Stimulated activated CD4-positive, alpha-beta T cell treated with anti-CD3 and anti-CD28 coated beads, Interleukin-15, amount 100 ng/mL, for 1 hour (primary cell): ENCODE results near the gene RGP1.

Experiments used
- DNase-seq, 2 donors: peaks; one replicate each; pipeline ENCODE4 v3.0.0-alpha.2; 2020; ENCODE audit warnings: low read depth in 1 of 2, low spot score in 1 of 2

RGP1 gene

GRCh38 chr9:35767458-35767857 is 18.4 kb downstream of the RGP1 start:
- DNase-seq: no peak

DNA sequence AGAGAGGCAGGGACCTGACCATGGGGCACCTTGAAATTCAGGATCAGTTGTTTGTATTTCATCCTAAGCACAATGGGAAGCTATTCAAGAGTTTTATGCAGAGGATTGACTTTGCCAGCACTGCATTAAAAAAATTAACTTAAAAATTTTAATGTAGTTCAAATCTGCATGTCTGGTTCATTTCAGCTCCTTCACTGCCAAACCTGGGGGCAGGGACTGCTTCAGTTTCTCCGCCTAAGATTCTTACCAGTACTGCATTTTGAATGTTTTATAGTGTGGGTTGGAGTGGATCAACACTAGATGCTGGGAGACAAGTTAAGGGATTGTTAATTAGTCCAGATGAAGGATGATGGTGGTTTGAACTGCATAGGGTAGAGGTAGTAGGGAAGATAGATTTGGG is 20.7 kb downstream of the RGP1 start:
- no peak for DNase-seq

DNA sequence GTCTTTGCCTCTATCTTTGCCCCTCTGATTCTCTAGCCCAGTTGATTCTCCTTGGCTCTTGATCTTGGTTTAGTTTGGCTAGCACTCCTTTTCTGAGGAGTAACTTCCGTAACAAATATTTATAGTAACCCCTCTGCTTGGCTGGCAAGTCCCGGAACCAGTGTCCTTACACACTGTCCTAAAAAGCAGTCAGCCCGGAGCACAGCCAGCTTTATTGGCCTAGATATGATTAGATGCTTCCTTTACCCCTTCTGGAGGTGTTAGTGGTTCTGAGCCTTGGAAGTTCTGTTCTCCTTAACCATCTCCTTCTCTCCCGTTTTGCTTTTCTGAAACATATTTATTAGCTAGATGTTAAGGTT is 22.0 kb downstream of the RGP1 start:
- DNase-seq: no peak

- DNase-seq: no peak
These were observed 22.4 kb downstream of the RGP1 start for GRCh38 chr9:35771534-35771933.

- no peak for DNase-seq
These were observed 22.9 kb downstream of the RGP1 start for GRCh38 chr9:35771943-35772342.

DNA sequence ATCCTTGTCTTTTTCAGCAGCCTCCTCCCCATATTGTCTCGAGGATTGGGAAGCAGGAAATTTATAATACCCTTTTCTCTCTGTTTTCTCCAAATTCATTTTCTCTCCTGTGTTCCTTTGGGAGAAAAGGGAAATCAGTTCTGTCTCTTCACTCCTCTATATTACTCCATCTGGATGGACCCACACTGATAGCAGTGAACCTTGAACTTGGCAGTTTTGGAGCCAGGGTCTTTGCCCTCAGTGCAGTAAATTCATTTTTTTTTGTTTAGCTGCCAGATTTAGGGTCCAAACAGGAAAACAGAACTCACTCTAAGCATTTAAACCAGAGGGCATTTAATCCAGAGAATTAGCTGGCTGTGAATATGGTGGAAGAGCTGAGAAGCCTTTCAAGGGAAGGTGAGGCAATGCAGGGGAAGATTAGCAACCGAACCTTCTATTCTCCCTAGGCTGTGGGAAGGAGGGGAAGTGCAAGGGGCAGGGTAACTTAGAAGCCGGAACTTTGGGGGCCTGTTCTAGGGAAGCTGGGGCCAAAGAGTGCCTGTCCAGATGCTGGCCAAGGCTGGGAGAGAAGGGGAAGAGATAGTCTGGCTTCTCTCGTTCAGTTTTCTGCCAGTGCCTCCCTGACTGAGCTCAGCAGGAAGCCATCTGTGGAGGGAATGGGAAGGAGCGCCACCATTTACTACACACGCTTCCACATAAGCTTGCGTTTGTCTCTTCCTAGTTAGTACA is 26.0 kb downstream of the RGP1 start:
- DNase-seq: no peak

GRCh38 chr9:35776018-35776417 is 26.9 kb downstream of the RGP1 start:
- no peak for DNase-seq

DNA sequence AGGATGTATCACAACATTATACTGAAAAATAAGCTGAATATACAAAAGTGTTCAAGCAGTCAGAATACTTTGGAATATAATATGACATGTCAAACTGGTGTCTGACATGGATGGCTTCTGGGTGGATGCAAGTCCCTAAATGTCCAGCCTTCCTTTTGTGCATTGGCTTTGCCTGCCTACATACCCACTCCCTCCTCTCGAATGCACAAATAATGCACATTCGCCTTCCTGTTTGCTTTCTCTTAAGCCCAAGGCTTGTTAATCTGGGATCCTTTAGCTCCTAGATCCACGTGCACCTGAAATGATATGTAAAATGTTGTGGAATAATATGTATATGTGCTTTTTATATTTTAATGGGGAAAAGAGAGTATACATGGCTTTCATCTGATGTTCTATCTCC is 29.4 kb downstream of the RGP1 start:
- no peak for DNase-seq

DNA sequence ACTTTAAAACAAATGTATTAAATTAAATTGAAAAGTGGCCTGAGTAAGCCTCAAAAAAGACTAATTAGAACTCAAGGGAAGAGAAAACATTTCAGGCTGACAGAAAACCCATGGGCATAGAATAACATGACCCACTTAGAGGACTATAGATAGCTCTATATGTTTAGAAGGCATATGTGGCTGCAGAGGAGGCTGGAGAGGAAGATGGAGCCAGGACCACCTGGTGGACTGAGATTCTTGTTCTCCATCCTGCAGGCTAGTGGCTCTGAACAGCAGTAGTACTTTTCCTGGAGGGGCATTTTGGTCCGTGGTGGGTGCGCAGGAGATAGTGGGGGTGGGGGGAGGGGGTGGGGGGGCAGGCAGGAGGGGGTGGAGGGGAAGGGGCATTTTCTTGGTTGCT is 32.0 kb downstream of the RGP1 start:
- DNase-seq: no peak

DNA sequence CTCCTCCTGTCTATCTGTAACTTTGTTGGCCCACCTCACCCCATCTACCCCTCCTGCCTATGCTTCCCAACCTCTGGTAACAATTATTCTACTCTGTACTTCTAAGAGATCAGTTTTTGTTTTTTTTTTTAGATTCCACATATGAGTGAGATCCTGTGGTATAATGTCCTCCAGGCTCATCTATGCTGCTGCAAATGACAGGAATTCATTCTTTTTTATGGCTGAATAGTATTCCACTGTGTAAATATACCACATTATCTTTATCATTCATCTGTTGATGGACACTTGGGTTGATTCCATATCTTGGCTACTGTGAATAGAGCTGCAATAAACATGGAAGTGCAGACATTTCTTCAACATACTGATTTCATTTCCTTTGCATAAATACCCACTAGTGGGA is 34.3 kb downstream of the RGP1 start:
- DNase-seq: no peak

DNA sequence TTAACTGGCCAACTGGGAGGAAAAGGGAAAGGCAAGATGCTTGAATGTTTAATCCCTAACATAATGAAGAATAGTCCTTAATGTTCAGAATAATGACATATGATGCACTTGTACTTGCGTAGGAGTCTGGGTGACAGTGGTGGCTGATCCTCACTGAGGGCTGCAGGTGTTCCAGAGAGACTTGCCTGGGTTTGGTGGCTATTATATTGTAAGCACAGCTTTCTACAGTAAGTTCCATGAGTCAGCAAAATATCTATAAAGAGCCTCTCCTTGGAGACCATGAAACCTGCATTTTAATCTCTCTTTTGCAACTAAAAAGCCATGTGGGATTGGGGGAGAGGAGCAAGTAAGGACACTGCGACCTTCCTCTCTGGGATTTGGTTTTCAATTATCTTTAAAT is 40.5 kb downstream of the RGP1 start:
- DNase-seq: no peak

- DNase-seq: no peak
These were observed 40.9 kb downstream of the RGP1 start for GRCh38 chr9:35790025-35790384.

DNA sequence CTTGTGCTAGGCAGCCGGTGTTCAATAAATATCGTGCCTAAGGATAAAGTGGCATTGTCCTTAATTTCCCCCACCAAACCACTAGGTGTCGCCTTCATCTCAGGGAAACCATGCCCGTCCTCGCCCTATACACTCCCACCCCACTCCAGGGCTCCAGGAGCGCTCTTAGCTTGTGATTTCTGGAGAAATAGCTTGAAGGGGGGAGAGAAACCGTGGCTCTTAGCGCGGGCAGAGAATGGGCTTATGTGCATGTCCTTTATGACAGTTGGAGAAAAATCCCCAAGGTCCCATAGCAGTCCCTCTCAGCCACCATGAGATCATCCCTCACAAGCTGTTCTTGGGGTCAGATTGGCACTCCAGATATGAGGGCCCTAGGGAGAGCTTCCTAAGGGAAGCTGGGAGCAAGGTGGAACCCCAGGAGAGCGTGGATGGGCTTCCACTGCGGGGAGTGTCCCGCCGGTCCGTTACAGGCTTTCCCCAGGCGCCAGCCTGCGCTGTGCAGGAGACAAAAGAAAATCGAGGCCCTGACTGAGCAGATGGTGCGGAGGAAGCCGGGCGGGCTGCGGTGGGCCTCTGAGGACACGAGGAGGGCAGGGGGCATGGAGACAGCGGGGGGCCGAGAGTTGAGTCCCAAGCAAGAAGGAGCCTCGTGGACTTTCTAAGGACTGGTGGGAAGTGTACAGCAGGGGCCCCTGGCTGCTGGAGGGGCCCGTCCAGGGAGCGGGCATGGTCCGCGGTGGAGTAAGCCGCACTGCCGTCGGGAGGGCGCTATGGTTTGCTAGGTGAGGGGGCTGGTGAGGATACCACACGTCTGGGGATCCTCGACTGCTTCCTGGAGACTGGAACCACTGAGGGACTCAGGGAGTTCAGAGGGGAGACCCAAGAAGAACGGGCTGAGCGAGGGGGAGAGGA is 41.6 kb downstream of the RGP1 start:
- DNase-seq: no peak

- no peak for DNase-seq
These were observed 42.3 kb downstream of the RGP1 start, which contains the start of gene NPR2 for GRCh38 chr9:35791297-35791921. Gene NPR2 (plus strand): TSS chr9:35791591. CDS start chr9:35792409, 818 bp downstream.

- DNase-seq: no peak
These were observed 43.1 kb downstream of the RGP1 start for GRCh38 chr9:35792024-35792813.

DNA sequence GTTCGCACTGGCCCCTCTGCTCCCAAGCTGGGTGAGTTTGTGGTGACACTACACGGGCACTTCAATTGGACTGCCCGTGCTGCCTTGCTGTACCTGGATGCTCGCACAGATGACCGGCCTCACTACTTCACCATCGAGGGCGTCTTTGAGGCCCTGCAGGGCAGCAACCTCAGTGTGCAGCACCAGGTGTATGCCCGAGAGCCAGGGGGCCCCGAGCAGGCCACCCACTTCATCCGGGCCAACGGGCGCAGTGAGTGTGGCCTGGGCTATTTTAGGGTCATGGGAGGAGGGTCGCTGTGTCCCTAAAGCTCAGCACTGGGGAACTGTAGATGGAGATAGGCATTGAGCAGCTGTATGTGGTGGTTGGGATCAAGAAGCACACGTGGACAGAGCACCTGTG is 43.7 kb downstream of the RGP1 start:
- DNase-seq: no peak

GRCh38 chr9:35793461-35793860 is 44.4 kb downstream of the RGP1 start:
- no peak for DNase-seq

DNA sequence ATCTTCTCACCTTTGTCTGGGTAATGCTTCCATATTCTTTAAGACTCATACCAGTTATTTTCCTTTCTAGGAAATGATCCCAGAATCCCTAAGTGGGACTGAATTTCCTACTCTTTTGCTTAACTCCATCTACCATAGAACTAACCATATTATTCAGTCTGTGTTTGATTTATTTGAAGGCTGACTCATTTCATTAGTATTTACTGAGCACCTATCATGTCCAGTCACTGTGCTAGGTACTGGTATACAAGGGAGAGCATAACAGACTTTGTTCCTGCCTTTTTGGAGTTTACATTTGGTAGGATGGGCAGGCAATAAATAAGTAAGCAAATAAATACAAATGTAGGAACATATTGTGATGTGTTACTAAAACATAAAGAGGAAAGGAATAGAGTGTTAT is 46.6 kb downstream of the RGP1 start:
- DNase-seq: no peak

GRCh38 chr9:35797311-35798109 is 48.4 kb downstream of the RGP1 start:
- DNase-seq: no peak

DNA sequence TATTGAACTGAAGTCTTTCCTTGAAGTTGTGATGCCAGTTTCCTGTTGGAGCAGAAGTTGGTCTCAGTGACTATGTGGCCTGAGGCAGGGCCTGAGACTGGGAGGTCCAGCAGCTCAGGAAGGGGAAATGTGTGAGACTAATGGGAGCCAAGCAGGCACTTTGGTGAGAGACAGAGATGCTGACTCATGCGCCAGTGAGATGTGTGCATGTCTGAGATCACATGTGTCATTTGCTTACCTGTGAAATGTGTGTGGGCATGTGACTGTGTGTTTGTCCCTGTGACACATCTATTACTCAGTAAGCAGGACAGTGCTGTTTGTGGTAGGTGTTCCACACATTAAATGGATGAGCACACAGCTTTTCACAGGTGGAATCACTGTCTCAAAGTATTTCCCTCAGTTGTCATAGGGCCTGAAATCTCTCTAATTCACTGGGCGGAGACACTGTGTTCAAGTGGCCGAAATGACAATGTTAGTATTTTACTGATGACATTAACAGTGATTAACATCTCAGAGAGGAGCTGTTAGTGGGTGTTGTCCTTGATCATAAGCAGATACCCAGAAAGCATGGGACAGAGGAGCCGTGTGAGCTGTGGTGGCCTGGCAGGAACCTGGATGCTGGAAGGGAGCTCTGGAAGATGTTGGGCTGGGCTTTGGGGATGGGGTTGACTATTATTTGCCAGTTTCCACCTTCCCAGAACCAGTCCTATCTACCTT is 49.7 kb downstream of the RGP1 start:
- peak in 1 of 2 donors; percentile 18 for DNase-seq
